ENCODE data around the gene SH3PXD2B.

The SH3PXD2B gene

DNA sequence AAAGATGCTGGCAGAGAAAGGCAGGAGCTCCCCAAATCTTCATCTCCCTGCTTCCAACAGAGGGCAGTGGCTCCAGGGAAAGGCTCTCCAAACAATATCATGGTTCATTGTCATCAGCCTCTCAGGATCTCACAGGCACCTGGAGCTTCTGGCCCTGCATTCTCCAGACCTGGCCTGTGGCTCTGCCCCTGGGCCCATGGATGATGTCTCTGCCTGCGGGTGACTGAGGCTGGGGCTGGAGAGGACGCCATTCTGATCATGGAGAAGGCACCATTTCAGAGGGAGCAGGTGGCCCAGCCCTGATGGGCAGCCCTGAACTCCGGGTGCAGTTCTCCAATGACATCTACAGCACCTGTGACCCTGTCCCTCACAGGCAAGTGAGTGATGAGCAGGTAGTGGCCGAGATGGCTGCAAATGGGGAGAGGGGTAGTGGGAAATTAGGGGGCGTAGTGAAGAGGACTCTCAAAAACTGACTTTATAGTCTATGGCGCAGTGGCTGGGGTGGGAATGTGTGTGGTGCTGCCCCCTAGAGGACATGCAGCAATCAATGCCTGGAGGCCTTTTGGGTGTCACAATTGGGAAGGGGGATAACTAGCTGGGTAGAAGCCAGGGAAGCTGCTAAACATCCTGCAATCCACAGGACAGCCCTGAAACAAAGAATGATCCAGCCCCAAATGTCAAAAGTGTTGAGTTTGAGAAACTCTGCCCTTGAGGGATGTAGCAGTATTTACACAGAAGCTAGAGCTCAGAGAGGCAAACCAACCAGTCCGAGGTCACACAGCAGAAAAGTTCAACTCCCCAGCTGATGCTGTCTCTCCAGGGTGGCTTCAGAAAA, 3.2 kb downstream of the SH3PXD2B start:
- H3K4me1 Mint-ChIP-seq = peaks cover 14% of the 10 kb centered on the region
- H3K27ac Mint-ChIP-seq = no peak overlapping the region
- DNase-seq (ENCODE audit: low spot score in 2 of 2) = peak; percentile 38 to 71
- H3K36me3 Mint-ChIP-seq = no peaks in the 10 kb centered on the region
- no peak overlapping the region for H3K4me3 Mint-ChIP-seq
- ATAC-seq = peak; percentile 49
- no peaks in the 10 kb centered on the region for H3K9me3 Mint-ChIP-seq

DNA sequence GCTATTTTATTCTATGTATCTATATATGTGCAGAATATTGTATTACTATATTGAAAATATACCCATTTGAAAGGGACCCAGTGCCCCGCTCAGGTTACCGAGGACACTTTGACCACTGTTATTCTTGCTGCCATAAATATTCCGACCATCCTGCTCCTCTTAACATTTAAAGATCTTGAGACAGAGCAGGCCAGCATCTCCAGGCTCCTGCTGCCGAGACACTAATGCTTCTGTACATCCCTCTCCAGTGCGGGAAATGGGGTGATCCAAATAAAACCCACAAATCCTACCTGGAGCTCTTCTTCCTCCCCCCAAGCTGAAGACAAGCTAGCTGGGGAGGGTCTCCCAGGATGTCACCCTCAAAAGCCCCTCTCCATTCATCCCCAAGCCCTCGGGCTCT, 3.9 kb downstream of the SH3PXD2B start:
- no peaks in the 10 kb centered on the region for H3K9me3 Mint-ChIP-seq
- peaks cover 14% of the 10 kb centered on the region for H3K4me1 Mint-ChIP-seq
- DNase-seq (ENCODE audit: low spot score in 2 of 2) (no peak), ATAC-seq (no peak)
- H3K4me3 Mint-ChIP-seq = no peak overlapping the region
- no peak overlapping the region for H3K27ac Mint-ChIP-seq
- H3K36me3 Mint-ChIP-seq = no peaks in the 10 kb centered on the region

DNA sequence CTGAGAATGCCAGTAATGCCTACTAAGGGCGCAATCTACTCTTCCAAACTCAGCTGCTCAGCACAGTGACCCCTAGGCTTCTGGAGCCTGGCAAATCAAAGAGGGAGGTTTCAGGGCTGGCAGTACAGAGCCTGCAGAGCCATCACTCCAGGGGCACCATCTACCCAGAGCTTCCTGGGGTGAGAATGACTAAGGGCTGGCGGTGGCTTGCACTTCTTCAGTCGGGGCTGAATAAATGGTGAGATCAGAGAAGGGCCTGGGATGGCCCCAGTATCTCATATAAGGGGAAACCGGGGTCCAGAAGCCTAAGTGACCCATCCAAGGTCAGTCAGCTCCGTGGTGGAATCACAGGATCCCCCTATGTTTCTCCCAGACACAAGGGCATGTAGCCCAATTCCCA, 5.3 kb downstream of the SH3PXD2B start:
- DNase-seq (ENCODE audit: low spot score in 2 of 2) (no peak), ATAC-seq (no peak)
- H3K9me3 Mint-ChIP-seq = no peaks in the 10 kb centered on the region
- no peaks in the 10 kb centered on the region for H3K36me3 Mint-ChIP-seq
- H3K4me3 Mint-ChIP-seq = no peak overlapping the region
- no peak overlapping the region for H3K27ac Mint-ChIP-seq
- H3K4me1 Mint-ChIP-seq = peaks cover 20% of the 10 kb centered on the region

DNA sequence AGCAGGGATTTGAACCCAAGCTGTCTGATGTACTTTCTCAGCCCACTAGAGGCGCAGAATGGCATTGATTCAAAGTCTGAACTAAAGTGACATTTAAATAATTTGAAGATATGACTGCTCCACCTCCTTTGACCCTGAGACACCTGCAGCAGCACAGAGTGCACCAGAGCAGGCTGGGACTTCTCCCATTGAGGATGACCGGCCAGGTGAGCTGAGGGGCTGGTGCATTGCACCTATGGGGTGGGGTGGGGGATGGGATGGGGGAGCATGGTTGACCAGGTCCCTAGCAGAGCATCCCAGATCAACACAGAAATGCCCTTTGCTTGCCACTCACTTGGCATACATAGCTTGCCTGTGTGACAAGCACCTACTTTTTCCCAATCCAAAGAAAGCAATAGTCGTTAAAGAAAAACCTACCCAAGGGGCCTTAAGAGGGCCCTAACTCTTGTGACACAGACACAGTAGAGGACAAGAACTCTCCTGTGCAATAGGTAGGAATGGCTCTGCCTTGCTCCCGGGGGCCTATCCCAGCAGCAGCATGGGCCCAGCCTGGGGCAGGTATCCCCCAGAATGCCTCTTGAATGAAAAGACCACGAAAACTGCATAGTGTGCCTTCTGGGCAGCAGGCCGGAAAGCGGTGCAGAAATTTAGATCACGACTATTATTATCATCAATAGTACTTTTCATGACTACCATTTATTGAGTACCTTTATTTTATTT, 6.5 kb downstream of the SH3PXD2B start:
- no peak overlapping the region for H3K4me3 Mint-ChIP-seq
- H3K27ac Mint-ChIP-seq = no peak overlapping the region
- no peaks in the 10 kb centered on the region for H3K9me3 Mint-ChIP-seq
- no peaks in the 10 kb centered on the region for H3K36me3 Mint-ChIP-seq
- peaks cover 21% of the 10 kb centered on the region for H3K4me1 Mint-ChIP-seq
- no peak for ATAC-seq
- DNase-seq (ENCODE audit: low spot score in 2 of 2) = no peak

DNA sequence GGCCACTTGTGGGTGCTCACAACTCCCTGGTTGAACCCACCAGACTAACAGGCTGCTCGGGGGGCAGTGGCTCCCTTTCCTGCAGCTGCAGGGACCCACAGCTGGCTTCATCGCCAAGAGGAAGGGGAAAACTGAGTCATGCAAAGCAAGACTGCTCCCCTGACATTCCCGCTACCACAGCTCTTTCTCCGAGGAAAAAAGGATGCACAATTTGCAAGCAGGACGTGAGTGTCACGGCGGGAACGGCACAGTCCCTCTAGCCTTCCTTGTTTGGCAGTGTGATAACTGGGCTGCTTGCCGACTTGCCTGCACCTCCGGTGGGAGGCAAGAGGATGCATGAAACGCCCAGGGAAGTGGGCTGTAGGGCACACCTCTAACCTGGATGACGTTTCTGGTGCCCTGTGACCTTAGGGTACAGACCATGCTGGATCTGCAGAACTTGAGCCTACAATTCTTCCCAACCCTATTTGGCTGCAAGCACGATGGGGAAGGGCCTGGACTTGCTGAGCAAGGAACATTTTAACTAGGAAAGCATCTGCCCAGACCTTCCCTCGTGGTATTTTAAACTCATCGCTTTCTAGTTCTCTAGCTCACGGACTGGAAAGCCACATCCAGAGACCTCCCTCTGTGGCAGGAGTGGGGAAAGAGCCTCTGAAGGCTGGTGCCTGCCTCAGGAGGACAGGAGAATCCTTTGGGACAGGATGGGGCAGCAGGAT, 7.8 kb downstream of the SH3PXD2B start:
- no peak for DNase-seq (ENCODE audit: low spot score in 2 of 2)
- H3K4me3 Mint-ChIP-seq = no peak overlapping the region
- H3K27ac Mint-ChIP-seq = no peak overlapping the region
- ATAC-seq = no peak
- H3K36me3 Mint-ChIP-seq = no peaks in the 10 kb centered on the region
- peaks cover 21% of the 10 kb centered on the region for H3K4me1 Mint-ChIP-seq
- no peaks in the 10 kb centered on the region for H3K9me3 Mint-ChIP-seq

DNA sequence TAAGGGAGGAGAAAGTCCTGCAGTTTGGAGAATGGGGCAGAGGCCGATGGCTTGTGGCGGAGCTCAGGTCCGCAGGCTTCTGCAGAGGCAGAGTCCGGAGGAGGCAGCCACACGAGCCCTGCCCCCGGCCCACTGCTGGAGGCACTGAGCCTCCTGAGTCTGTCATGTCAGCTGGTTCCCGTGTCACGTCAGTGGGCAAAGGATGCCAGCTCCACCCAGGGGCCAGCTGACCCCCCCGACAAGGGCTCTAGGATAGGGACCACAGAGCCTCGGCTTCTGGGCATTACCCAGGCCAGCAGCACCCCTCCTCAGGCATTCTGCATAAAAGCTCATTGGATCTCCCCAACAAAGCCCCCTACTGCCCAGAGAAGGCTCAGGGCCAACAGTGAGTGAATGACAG, 8.5 kb downstream of the SH3PXD2B start:
- Mint-ChIP-seq H3K4me1 (peaks cover 21% of the 10 kb centered on the region), H3K27ac (no peak overlapping the region), H3K4me3 (no peak overlapping the region), H3K36me3 (no peaks in the 10 kb centered on the region), H3K9me3 (no peaks in the 10 kb centered on the region)
- no peak for ATAC-seq
- no peak for DNase-seq (ENCODE audit: low spot score in 2 of 2)

DNA sequence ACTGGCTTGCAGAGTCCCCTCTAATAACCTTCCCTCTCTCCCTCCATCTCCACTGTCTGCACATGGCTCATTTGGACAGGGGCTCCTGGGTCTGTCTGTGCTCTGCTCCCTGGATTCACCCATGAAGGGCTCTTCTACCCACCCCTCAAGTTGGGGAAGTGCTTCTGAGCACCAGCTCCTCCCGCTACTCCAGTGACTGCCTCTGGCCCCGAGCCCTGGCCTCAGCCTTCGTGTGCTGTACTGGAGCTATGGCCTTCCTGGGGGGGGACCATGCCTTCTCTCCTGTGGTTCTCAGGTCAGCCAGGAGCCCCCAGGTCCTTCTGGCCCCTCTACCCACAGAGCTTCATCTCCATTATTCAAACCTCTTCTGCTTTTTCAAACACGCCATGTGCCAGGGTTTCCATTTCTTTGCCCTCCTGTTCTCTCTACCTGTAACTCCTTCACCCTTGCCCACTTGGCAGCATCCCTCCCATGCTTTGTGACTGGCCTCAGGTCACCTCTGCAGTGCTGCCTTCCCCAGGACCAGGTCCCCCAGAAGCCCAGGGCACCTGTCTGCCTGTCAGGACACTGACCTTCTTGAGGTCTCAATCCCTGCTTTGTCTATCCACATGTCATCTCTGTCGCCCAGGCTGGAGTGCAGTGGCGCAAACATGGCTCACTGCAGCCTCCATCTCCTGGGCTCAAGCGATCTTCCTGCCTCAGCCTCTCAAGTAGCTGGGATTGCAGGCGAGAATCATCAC, 9.5 kb downstream of the SH3PXD2B start:
- Mint-ChIP-seq H3K27ac (no peak overlapping the region), H3K4me1 (peaks cover 21% of the 10 kb centered on the region), H3K4me3 (no peak overlapping the region), H3K9me3 (no peaks in the 10 kb centered on the region), H3K36me3 (no peaks in the 10 kb centered on the region)
- DNase-seq (ENCODE audit: low spot score in 2 of 2) (no peak), ATAC-seq (no peak)

DNA sequence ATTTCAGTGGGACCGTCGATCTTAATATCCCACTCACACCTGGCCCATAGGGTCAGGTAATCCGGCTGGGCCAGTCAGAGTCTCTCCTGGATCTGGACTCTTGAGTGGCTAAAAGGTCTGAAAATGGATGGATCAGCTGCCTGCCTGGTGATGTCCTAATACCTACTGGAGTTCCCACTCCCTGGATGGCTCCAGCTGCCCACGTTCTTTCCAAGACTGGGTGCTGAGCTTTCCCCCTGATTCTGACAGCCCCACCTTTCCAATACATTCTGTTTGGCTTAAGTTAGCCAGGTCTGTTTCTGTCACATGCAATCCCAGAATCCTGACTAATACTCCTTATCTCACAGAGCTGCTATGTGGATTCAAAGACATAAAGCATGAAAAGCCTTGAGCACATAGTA, 10.2 kb downstream of the SH3PXD2B start:
- Mint-ChIP-seq H3K9me3 (no peaks in the 10 kb centered on the region), H3K4me3 (no peak overlapping the region), H3K27ac (no peak overlapping the region), H3K36me3 (no peaks in the 10 kb centered on the region), H3K4me1 (peaks cover 21% of the 10 kb centered on the region)
- DNase-seq (ENCODE audit: low spot score in 2 of 2) = no peak
- no peak for ATAC-seq

DNA sequence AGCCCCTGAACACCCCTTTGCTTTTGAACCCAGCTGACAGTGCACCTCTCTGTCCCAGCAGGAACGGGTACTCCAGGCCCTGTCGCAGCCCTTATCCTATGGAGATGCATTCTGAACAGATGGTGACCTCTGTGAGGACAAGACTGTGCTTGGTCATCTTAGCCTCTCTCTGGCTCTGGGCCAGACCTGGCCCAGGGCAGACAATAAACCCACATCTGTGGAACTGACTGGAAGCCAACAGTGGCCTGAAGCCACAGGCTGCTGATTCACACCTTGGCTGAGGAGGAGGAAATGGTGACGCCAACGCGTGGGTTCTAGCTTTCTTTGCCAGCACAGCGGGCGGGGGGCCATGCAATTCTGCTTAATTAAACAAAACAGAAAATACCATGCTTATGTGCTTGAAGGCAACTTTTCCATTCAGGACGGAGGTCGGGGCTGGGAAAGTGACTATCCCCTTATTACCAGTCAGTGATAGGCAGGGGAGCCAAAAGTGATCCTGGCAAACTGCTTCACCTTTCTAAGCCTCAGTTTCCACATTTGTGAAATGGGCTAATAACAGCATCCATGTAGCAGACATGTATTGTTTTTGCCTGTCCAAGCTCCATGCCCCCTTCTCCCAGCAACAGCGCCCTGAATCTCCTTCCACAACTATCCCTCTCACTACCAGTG, 10.8 kb downstream of the SH3PXD2B start:
- H3K27ac Mint-ChIP-seq = peak overlapping the region; percentile 29
- H3K4me1 Mint-ChIP-seq = peaks cover 21% of the 10 kb centered on the region
- H3K36me3 Mint-ChIP-seq = no peaks in the 10 kb centered on the region
- no peaks in the 10 kb centered on the region for H3K9me3 Mint-ChIP-seq
- ATAC-seq = peak; percentile 93
- DNase-seq (ENCODE audit: low spot score in 2 of 2) = peak; percentile 33 to 67
- H3K4me3 Mint-ChIP-seq = peak overlapping the region; percentile 3

DNA sequence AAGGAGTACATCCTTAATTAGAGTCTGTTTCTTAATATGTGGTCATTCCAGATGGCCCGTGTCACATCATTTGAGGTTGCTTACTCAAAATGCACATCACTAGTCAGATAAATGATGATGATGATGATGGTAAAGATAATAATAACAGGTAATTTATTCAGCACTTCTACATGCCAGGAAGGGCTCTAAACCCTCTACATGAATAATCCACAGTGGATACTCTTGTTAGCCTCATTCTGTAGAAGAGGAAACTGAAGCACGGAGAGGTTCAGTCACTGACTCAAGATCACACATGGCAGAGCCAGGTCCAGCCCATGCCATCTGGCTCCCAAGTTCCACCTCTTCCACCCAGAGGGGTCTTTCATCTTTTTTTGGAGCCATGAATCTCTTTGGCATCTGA, 11.7 kb downstream of the SH3PXD2B start:
- DNase-seq (ENCODE audit: low spot score in 2 of 2) (no peak), ATAC-seq (no peak)
- Mint-ChIP-seq H3K36me3 (no peaks in the 10 kb centered on the region), H3K4me1 (peaks cover 21% of the 10 kb centered on the region), H3K9me3 (no peaks in the 10 kb centered on the region), H3K27ac (no peak overlapping the region), H3K4me3 (no peak overlapping the region)

DNA sequence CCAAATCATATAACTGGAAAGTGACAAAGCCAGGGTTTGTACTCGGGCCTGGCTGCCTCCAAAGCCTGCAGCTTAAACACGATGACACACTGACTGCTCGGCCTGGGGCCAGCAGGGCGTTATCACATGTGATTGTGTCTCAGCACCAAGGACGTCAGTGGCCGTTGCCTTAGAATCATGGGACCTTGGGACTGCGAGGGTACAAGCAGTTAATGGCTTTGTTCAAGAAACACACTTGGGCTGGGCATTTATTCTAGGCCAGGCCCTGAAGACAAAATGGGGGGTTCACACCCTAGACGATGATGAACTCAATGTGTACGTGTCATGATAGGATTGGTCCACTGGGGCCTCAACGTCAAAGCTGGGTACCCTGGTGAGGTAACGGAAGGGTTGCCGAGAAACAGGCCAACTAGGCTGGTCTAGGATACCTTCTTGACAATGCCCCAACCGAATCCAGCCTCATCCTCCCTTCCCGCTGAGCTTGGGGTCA, 13.0 kb downstream of the SH3PXD2B start:
- no peak for ATAC-seq
- H3K4me3 Mint-ChIP-seq = no peak overlapping the region
- no peaks in the 10 kb centered on the region for H3K9me3 Mint-ChIP-seq
- H3K27ac Mint-ChIP-seq = no peak overlapping the region
- no peaks in the 10 kb centered on the region for H3K36me3 Mint-ChIP-seq
- H3K4me1 Mint-ChIP-seq = peaks cover 21% of the 10 kb centered on the region
- DNase-seq (ENCODE audit: low spot score in 2 of 2) = no peak

DNA sequence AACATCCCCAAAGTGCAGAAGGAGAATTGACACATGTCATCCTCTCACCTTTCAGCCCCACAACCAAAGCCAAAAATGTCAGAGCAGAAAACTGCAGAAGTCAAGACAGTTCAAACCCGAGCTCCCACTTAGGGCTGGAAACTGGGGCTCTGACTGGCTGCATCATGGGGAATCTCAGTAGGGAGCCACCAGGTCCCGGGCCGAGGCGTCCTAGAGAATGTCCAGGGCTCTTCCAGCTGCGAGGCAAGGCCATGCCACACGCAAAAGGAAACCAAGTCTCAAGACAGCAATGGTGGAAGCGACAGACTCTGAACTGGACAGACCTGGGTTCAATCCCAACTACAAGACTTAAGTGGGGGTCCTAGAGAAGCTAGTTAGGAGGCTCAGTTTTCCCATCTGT, 13.8 kb downstream of the SH3PXD2B start:
- Mint-ChIP-seq H3K9me3 (no peaks in the 10 kb centered on the region), H3K4me3 (no peak overlapping the region), H3K36me3 (no peaks in the 10 kb centered on the region), H3K4me1 (peaks cover 21% of the 10 kb centered on the region), H3K27ac (no peak overlapping the region)
- DNase-seq (ENCODE audit: low spot score in 2 of 2) (no peak), ATAC-seq (no peak)

DNA sequence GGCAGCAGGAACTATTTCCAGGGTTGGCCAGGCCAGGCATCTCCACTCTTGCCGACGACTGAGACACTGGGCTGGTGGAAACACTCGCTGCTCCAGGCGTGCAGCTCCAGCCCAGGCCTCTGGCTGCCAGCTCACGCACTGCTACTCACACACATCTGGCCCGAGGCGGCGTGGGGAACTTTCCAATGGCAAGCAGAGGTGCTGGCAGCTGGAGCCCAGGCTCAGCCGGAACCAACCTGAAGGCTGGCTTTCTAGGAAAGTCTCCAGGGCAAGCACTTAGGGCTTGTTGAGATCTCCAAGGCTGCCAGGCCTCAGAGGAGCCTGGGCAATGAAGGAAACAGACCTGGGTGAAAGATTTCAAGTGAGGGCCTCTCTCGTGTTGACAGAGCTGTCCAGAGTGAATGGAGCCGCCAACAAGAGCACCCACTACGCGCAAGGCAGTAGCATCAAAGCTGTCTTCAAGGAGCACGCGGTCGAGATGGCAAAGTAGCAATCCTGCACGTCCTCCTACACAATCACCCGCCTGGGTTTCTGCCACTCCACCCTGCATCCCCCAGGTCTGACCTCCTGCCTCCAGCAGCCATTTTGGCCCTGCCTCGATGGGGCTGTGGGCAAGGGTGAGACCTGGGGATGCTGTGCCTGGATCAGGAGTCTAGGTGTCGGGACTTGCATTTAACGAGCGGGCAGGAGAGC, 14.4 kb downstream of the SH3PXD2B start:
- H3K4me3 Mint-ChIP-seq = no peak overlapping the region
- ATAC-seq = no peak
- H3K36me3 Mint-ChIP-seq = no peaks in the 10 kb centered on the region
- H3K27ac Mint-ChIP-seq = no peak overlapping the region
- no peaks in the 10 kb centered on the region for H3K9me3 Mint-ChIP-seq
- DNase-seq (ENCODE audit: low spot score in 2 of 2) = no peak
- peaks cover 19% of the 10 kb centered on the region for H3K4me1 Mint-ChIP-seq

DNA sequence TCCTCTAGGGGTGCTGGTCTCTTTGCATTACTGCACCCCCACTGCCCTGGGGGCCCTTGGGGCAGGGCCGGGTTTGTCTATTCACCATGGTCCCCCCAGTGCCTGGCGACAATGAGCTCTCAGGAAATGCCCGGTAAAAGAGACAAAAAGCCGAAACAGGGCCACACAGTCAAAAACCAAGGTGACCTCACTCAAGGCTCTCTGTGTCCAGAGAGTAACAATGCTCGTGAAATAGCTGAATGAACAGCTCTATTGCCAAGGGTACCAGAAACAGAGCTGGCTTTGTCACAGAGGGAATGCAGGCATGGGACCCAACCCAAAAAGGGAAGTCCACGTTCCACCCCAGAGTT, 16.0 kb downstream of the SH3PXD2B start:
- H3K4me3 Mint-ChIP-seq = no peak overlapping the region
- ATAC-seq (no peak), DNase-seq (ENCODE audit: low spot score in 2 of 2) (no peak)
- no peaks in the 10 kb centered on the region for H3K36me3 Mint-ChIP-seq
- H3K4me1 Mint-ChIP-seq = peaks cover 3% of the 10 kb centered on the region
- no peak overlapping the region for H3K27ac Mint-ChIP-seq
- no peaks in the 10 kb centered on the region for H3K9me3 Mint-ChIP-seq
